NCI-H345 treated with DMSO at 0.1 percent for 48 hours (cell line): ENCODE data around the gene CYP19A1.

Source experiments
- DNase-seq: peaks from one replicate; lab custom pipeline; 2025; ENCODE audit not compliant: unreplicated experiment; lab: John Stamatoyannopoulos, UW

The CYP19A1 gene

GRCh38 chr15:51359981-51360380 is 21.6 kb upstream of the CYP19A1 start:
- no peak for DNase-seq

DNA sequence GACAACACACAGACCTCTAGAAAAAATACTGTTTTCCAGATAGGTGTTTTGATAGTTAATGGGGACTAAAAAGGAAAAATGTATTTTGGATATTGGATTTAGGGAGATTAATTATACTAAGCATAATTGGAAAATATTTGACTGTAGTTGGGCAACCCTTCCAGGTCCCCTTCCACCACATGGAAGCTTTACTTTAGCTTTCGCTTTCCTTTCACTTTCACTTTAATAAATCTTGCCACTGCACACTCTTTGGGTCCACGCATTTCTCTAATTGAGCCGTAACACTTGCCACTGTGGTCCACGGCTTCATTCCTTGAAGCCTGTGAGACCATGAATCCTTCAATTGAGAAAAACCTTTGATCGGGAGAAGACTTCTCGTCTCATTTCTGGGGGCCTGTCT is 18.6 kb upstream of the CYP19A1 start:
- DNase-seq: no peak

DNA sequence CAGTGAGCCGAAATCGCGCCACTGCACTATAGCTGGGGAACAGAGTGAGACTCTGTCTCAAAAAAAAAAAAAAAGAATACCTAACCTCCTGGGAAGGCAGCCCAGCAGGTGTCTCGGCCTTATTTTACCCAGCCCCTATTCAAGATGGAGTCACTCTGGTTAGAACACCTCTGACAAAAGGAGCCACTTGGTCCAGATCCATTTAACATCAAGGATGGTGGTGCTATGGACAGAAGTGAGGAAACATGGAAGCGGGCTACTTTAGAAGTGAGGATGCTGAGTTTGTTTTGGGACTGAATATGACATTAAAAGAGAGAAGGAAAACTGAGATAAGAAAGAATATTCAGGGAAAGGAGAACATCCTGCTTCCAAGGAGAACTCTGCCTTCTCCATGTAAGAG is 17.8 kb upstream of the CYP19A1 start:
- no peak for DNase-seq

DNA sequence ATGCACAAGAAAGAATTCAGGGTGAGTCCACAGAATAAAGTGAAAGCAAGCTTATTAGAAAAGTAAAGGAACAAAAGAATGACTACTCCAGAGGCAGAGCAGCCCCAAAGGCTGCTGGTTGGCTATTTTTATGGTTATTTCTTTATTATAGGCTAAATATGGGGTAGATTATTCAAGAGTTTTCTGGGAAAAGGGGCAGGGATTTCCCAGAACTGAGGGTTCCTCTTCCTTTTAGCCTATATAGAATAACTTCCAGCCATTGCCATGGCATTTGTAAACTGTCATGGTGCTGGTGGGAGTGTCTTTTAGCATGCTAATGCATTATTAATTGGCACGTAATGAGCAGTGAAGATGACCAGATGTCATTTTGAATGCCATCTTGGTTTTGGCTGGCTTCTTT is 16.7 kb upstream of the CYP19A1 start:
- DNase-seq: no peak

DNA sequence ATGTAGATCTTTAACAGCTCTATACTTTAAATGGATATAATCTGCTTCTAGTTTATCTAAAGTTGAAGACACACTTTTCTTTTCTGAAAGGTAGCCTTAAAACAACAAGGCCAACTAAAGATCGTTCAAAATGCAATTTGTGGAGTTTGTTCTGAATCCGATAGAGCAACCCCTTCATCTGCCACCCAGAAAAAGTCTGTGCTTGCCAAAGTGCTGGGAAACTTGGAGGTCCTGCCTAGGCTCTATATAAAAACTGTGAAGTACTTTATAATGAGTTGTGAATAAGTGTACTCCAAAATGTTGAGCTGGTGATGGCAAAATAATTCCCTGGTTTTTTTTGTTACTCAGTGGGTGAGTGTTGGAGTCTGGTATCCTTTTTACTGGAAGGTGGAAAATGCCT is 15.6 kb upstream of the CYP19A1 start:
- DNase-seq: no peak

- no peak for DNase-seq
Observed at GRCh38 chr15:51350723-51351122, 12.3 kb upstream of the CYP19A1 start.

DNA sequence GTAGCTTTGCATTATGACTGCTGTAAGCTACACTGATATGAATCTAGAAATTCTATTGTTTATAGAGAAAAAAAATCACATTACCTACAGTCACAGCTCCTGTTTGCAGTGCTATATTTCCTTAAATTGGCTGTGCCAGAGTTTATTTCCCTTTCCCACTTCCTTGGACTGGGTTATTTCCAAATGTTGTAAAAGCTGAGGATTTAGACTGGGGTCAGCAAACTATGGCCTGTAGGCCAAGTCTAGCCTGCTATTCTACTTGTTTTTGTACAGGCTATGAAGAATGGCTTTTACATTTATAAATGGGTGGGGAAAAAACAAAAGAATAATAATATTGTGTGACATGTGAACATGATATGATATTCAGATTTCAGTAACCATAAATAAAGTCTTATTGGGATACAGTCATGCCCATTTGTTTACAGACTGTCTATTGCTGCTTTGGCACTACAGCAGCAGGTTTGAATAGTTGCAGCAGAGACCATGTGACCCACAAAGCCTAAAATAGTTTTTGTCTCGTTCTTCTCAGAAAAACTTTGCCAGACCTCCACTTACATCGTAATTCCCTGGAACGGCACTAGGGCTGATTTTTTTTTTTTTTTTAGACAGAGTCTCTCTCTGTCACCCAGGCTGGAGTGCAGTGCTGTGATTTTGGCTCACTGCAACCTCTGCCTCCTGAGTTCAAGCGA is 10.9 kb upstream of the CYP19A1 start:
- DNase-seq: no peak

DNA sequence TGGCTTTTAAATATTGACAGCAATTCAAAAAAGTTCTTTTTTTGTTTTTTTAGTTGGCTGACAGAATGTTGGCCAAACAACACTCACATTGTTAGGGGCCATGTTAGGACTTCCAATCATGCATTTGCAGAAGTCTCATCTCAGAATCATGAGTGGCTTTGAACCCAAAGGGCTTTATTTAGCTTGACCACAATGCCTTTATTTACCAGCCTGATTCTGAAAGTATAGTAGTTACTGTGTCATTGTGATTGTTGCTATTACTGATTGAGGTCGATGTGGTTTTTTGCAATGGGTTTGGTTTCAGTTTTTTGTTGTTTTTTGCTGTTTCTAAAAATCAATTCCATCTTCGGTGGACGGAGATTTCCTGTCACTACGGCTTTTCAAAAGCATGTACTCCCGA is 10.3 kb upstream of the CYP19A1 start:
- no peak for DNase-seq

DNA sequence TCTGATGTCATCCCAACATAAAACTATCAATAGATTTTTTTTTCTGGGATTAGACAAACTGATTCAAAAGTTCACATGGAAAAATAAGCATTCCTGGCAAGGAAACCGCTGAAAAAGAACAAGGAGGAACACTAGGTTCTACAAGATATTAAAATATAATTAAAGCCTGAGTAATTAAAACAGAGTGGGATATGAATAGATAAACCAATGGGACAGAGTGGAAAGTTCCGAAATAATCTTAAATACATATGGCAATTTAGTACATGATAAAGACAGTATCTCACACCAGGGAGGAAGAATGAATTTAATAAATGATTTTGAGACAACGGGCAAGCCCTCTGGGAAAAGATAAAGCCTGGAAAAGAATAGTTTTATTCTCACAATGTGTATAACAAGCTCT is 7.7 kb upstream of the CYP19A1 start:
- DNase-seq: no peak

DNA sequence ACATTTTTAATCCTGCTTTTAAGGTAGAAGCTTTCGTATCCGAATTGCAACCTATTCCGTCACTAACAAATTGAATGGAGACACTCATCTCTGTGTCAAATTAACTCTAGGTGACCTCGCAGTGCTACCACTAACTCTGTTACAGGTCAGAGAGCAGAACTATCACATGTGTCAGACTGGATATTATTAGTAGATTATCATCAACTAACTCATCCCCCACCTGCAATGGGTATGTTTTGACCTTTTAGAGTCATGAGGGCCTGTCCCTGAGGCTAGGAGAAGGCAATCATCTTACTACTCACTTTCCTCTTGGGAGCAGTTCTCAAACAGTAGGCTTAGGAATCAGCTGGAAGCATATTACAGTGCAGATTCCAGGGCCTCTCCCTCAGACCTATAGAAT is 5.1 kb upstream of the CYP19A1 start:
- no peak for DNase-seq

DNA sequence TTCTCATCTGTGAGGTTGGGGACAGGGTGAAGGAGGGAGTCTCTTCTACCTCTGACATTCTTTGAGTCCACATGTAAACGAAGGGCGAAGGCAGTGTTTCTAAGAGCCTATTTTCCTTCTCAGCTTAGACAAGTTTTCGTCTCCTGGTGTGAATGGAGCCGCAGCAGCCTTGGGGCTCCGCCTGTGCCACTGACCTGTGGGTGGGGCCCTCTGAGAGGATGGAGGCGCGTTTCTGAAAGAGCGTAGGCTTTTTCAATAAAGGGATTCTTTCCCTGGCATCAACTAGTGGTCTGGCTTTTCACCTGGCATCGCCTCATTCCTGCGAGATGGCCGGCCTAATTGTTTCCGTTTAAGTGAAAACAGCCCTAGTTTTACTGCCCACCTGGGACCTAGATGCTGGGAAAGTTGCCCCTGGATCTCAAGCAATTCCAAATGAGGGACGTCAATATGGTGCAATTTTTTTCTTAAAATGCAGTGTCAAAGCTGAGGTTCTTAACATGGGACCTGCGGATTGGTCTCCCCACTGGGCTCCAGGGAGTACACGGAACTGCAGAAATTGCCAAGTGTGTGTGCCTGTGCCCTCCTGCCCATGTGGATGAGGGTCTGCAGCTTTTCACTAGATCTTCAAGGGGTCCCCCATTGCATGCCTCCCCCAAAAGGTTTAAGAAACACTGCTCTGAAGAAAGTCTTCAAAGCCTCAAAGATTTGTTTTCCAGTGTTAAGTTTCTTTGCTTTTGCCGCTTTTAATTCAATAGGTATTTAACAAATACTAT is 4.0 kb upstream of the CYP19A1 start:
- DNase-seq: no peak

- no peak for DNase-seq
Observed at GRCh38 chr15:51341366-51342226, 3.2 kb upstream of the CYP19A1 start, which contains the start of gene GLDN. Gene GLDN (plus strand): TSS chr15:51341655. CDS start chr15:51341685, 30 bp downstream.

- DNase-seq: no peak
Observed at GRCh38 chr15:51335538-51336410, 2.6 kb downstream of the CYP19A1 start.

DNA sequence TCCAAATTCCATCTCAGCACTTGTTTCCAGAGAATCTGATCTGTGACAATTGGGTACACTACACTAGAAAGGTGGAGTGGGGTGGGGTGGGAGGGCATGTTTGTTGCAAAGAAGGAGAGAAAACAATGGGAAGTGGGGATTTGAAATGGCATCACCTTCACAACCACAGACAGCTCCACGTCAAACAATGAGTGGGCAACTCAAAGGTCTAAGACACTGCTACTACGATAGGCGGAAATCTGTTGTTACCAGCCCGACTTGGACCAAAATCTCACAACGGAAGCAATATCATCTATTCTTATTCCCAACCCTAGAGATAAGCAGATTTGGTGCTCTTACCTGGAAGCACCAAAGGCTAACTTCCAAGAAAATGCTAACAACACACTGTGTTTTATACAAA is 3.3 kb downstream of the CYP19A1 start:
- no peak for DNase-seq

DNA sequence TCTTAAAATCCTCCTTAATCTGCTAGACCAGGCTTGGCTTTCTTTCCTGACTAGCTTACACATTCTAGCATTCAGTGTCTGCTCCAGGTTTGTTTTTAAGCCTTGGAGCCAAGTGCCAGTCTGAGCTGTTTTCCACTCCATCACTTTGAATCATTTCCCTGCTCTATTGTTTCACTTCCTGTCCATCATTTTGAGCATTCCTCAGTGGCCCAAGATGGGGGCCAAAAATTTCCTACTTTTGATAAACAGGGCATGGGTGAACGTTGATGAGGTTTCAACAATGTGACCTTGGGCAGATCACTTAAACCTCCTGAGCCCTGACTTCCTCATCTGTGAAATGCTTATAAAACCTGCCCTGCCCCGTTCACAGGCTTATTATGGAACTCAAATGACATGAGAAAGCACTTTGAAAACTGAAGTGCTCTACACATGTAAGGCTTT is 4.4 kb downstream of the CYP19A1 start:
- no peak for DNase-seq

DNA sequence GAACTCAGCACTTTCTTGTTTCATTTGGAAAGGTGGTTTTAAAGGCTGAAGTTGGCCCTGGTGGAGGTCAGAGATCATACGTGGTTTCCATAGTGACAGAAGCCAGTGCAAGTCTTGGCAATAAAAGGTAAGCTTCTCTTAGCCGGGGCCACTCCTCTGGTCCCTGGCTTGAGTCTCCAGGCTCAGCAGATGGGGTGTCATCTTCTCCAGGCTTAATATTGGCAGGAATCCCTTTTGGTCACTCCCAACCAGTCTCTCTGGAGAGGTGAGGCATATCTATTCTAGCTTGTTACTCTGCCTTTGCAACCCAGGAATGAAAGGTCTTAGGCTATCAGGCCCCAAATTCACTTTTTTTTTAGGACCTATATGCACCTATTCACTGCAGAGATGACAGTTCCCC is 4.8 kb downstream of the CYP19A1 start:
- no peak for DNase-seq

GRCh38 chr15:51332206-51333147 is 5.9 kb downstream of the CYP19A1 start:
- no peak for DNase-seq

DNA sequence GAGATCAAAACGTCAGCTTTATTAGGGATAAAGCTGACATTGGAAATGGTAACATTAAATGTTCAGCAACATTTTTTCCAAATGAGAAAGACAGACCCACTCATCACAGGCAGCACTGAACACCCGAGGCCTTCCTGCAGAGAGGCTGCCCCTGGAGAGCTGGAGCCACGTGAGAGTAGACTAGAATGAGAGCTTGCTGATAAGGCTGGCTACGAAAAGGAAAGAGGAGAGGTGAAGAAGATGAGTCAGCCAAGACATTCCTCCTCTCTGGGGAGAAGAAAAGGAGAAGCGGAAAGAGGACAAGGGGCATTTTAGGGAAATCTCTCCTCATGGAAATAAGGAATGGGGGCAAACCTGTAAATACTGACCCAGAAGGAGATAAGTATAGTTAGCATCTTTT is 7.3 kb downstream of the CYP19A1 start:
- no peak for DNase-seq

DNA sequence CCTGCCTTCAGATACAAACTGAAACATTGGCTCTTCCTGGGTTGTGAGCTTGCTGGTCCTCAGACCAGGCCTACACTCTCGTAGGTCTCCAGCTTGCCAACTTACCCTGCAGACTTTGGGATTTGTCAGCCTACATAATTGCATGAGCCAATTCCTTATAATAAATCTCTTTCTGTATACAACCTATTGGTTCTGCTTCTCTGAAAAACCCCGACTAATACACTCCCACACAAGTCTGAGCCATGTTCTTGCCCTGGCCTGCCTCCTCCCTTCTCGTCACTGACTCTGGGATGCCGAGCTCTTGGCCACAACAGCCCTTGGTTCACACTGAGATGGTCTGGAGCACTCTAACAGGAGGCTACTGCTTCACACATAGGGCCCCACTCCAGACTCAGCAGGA is 9.5 kb downstream of the CYP19A1 start:
- no peak for DNase-seq

GRCh38 chr15:51327081-51327480 is 11.3 kb downstream of the CYP19A1 start:
- no peak for DNase-seq
